ENCODE measurements around the gene DISP2.

DISP2 gene

GRCh38 chr15:40407330-40407990, 49.4 kb downstream of the DISP2 start:
- Histone ChIP-seq H3K27me3 (ENCODE audit: control insufficient read depth in 1 of 2, insufficient read depth in 1 of 2, low read length in 2 of 2) (no peaks in the 10 kb centered on the region), H3K27ac (ENCODE audit: low read length, poor library complexity, severe bottlenecking) (no peak overlapping the region), H3K4me2 (ENCODE audit: low read length, poor library complexity, severe bottlenecking) (no peak overlapping the region)

GRCh38 chr15:40409366-40409765, 51.3 kb downstream of the DISP2 start:
- no peak overlapping the region for H2AFZ ChIP-seq (ENCODE audit: low read depth, low read length)
- no peak overlapping the region for H3K14ac ChIP-seq (ENCODE audit: low read length in 2 of 2)
- H3K4me3 ChIP-seq (ENCODE audit: insufficient read depth in 1 of 2, low read depth in 1 of 2, low read length in 2 of 2) = no peak overlapping the region
- H2AK5ac ChIP-seq (ENCODE audit: low read length, severe bottlenecking) = no peak overlapping the region
- no peaks in the 10 kb centered on the region for H3K27me3 ChIP-seq (ENCODE audit: control insufficient read depth in 1 of 2, insufficient read depth in 1 of 2, low read length in 2 of 2)
- H3K27ac ChIP-seq (ENCODE audit: low read length, poor library complexity, severe bottlenecking) = no peak overlapping the region
- no peak overlapping the region for H3K9ac ChIP-seq (ENCODE audit: low read length)
- peaks cover 8% of the 10 kb centered on the region for H3K4me1 ChIP-seq (ENCODE audit: control insufficient read depth, insufficient read depth, low read depth, low read length)
- no peak overlapping the region for H2BK120ac ChIP-seq (ENCODE audit: low read depth, low read length)
- H4K91ac ChIP-seq (ENCODE audit: low read length) = no peak overlapping the region
- H3K36me3 ChIP-seq (ENCODE audit: control insufficient read depth in 1 of 2, insufficient read depth in 2 of 2, low read depth in 1 of 2, low read length in 2 of 2) = peaks cover 59 to 68% of the 10 kb centered on the region in 2 experiments
- H3K9me3 ChIP-seq (ENCODE audit: control insufficient read depth, low read length) = no peaks in the 10 kb centered on the region
- H2BK15ac ChIP-seq (ENCODE audit: low read depth, poor library complexity, severe bottlenecking) = no peak overlapping the region
- WGBS = 94% methylated on average over 3 of the region's 3 CpGs
- H3K23ac ChIP-seq (ENCODE audit: low read length in 2 of 2) = no peak overlapping the region
- H3K79me1 ChIP-seq (replicated peaks; ENCODE audit: low read length, poor library complexity, severe bottlenecking) = peaks cover 44% of the 10 kb centered on the region
- no peak for DNase-seq
- no peak overlapping the region for H2BK5ac ChIP-seq (ENCODE audit: low read depth, low read length, poor library complexity, severe bottlenecking)
- no peak overlapping the region for H3K4ac ChIP-seq (ENCODE audit: low read depth in 1 of 2, low read length in 2 of 2)
- no peak overlapping the region for H4K8ac ChIP-seq (ENCODE audit: low read length)
- no peak overlapping the region for H3K4me2 ChIP-seq (ENCODE audit: low read length, poor library complexity, severe bottlenecking)
- H3K18ac ChIP-seq (ENCODE audit: low read depth in 1 of 2, low read length in 2 of 2) = no peak overlapping the region
- no peak overlapping the region for H2BK12ac ChIP-seq (ENCODE audit: low read length in 2 of 2)

More at GRCh38 chr15:40407330-40407990, 49.4 kb downstream of the DISP2 start:
- Histone ChIP-seq H3K4me1 (ENCODE audit: control insufficient read depth, insufficient read depth, low read depth, low read length) (peaks cover 7% of the 10 kb centered on the region), H3K14ac (ENCODE audit: low read length in 2 of 2) (no peak overlapping the region), H2BK12ac (ENCODE audit: low read length in 2 of 2) (no peak overlapping the region), H2BK15ac (ENCODE audit: low read depth, poor library complexity, severe bottlenecking) (no peak overlapping the region), H3K4me3 (ENCODE audit: insufficient read depth in 1 of 2, low read depth in 1 of 2, low read length in 2 of 2) (no peak overlapping the region), H2AK5ac (ENCODE audit: low read length, severe bottlenecking) (no peak overlapping the region), H4K8ac (ENCODE audit: low read length) (no peak overlapping the region), H3K23ac (ENCODE audit: low read length in 2 of 2) (no peak overlapping the region), H2BK5ac (ENCODE audit: low read depth, low read length, poor library complexity, severe bottlenecking) (no peak overlapping the region), H3K9ac (ENCODE audit: low read length) (peak overlapping the region; percentile 54), H3K4ac (ENCODE audit: low read depth in 1 of 2, low read length in 2 of 2) (no peak overlapping the region), H3K36me3 (ENCODE audit: control insufficient read depth in 1 of 2, insufficient read depth in 2 of 2, low read depth in 1 of 2, low read length in 2 of 2) (peaks cover 43 to 49% of the 10 kb centered on the region in 2 experiments), H3K9me3 (ENCODE audit: control insufficient read depth, low read length) (no peaks in the 10 kb centered on the region), H2BK120ac (ENCODE audit: low read depth, low read length) (no peak overlapping the region), H3K79me1 (replicated peaks; ENCODE audit: low read length, poor library complexity, severe bottlenecking) (peaks cover 39% of the 10 kb centered on the region), H4K91ac (ENCODE audit: low read length) (no peak overlapping the region), H3K18ac (ENCODE audit: low read depth in 1 of 2, low read length in 2 of 2) (no peak overlapping the region), H2AFZ (ENCODE audit: low read depth, low read length) (no peak overlapping the region)
- 93% methylated on average over 7 of the region's 8 CpGs for WGBS
- no peak for DNase-seq

- Histone ChIP-seq H3K27me3 (ENCODE audit: control insufficient read depth in 1 of 2, insufficient read depth in 1 of 2, low read length in 2 of 2) (no peaks in the 10 kb centered on the region), H3K27ac (ENCODE audit: low read length, poor library complexity, severe bottlenecking) (no peak overlapping the region), H3K9ac (ENCODE audit: low read length) (no peak overlapping the region), H4K8ac (ENCODE audit: low read length) (no peak overlapping the region), H2BK5ac (ENCODE audit: low read depth, low read length, poor library complexity, severe bottlenecking) (no peak overlapping the region), H3K79me1 (replicated peaks; ENCODE audit: low read length, poor library complexity, severe bottlenecking) (peaks cover 44% of the 10 kb centered on the region), H3K18ac (ENCODE audit: low read depth in 1 of 2, low read length in 2 of 2) (no peak overlapping the region), H4K91ac (ENCODE audit: low read length) (no peak overlapping the region), H3K4ac (ENCODE audit: low read depth in 1 of 2, low read length in 2 of 2) (no peak overlapping the region), H3K4me1 (ENCODE audit: control insufficient read depth, insufficient read depth, low read depth, low read length) (peaks cover 7% of the 10 kb centered on the region), H2AK5ac (ENCODE audit: low read length, severe bottlenecking) (no peak overlapping the region), H2BK12ac (ENCODE audit: low read length in 2 of 2) (no peak overlapping the region), H3K4me3 (ENCODE audit: insufficient read depth in 1 of 2, low read depth in 1 of 2, low read length in 2 of 2) (no peak overlapping the region), H3K14ac (ENCODE audit: low read length in 2 of 2) (no peak overlapping the region), H2BK15ac (ENCODE audit: low read depth, poor library complexity, severe bottlenecking) (no peak overlapping the region), H3K9me3 (ENCODE audit: control insufficient read depth, low read length) (no peaks in the 10 kb centered on the region), H2AFZ (ENCODE audit: low read depth, low read length) (no peak overlapping the region), H3K36me3 (ENCODE audit: control insufficient read depth in 1 of 2, insufficient read depth in 2 of 2, low read depth in 1 of 2, low read length in 2 of 2) (peaks cover 70 to 79% of the 10 kb centered on the region in 2 experiments), H2BK120ac (ENCODE audit: low read depth, low read length) (no peak overlapping the region), H3K4me2 (ENCODE audit: low read length, poor library complexity, severe bottlenecking) (no peak overlapping the region), H3K23ac (ENCODE audit: low read length in 2 of 2) (no peak overlapping the region)
- 96% methylated on average over 8 of the region's 11 CpGs for WGBS
- DNase-seq = no peak
Observed at GRCh38 chr15:40410476-40410875, 52.5 kb downstream of the DISP2 start.

GRCh38 chr15:40412095-40412759, 54.2 kb downstream of the DISP2 start:
- Histone ChIP-seq H3K79me1 (replicated peaks; ENCODE audit: low read length, poor library complexity, severe bottlenecking) (peaks cover 39% of the 10 kb centered on the region), H3K14ac (ENCODE audit: low read length in 2 of 2) (no peak overlapping the region), H3K9ac (ENCODE audit: low read length) (no peak overlapping the region), H3K4me3 (ENCODE audit: insufficient read depth in 1 of 2, low read depth in 1 of 2, low read length in 2 of 2) (no peak overlapping the region), H3K27ac (ENCODE audit: low read length, poor library complexity, severe bottlenecking) (no peak overlapping the region), H3K23ac (ENCODE audit: low read length in 2 of 2) (no peak overlapping the region), H4K8ac (ENCODE audit: low read length) (no peak overlapping the region), H3K27me3 (ENCODE audit: control insufficient read depth in 1 of 2, insufficient read depth in 1 of 2, low read length in 2 of 2) (no peaks in the 10 kb centered on the region), H2BK5ac (ENCODE audit: low read depth, low read length, poor library complexity, severe bottlenecking) (no peak overlapping the region), H2AK5ac (ENCODE audit: low read length, severe bottlenecking) (no peak overlapping the region), H3K4me2 (ENCODE audit: low read length, poor library complexity, severe bottlenecking) (no peak overlapping the region), H2BK12ac (ENCODE audit: low read length in 2 of 2) (no peak overlapping the region), H2BK15ac (ENCODE audit: low read depth, poor library complexity, severe bottlenecking) (no peak overlapping the region), H3K18ac (ENCODE audit: low read depth in 1 of 2, low read length in 2 of 2) (no peak overlapping the region), H3K9me3 (ENCODE audit: control insufficient read depth, low read length) (no peaks in the 10 kb centered on the region), H3K4me1 (ENCODE audit: control insufficient read depth, insufficient read depth, low read depth, low read length) (peaks cover 5% of the 10 kb centered on the region), H3K4ac (ENCODE audit: low read depth in 1 of 2, low read length in 2 of 2) (no peak overlapping the region), H2BK120ac (ENCODE audit: low read depth, low read length) (no peak overlapping the region), H4K91ac (ENCODE audit: low read length) (no peak overlapping the region), H3K36me3 (ENCODE audit: control insufficient read depth in 1 of 2, insufficient read depth in 2 of 2, low read depth in 1 of 2, low read length in 2 of 2) (peaks cover 84 to 93% of the 10 kb centered on the region in 2 experiments), H2AFZ (ENCODE audit: low read depth, low read length) (no peak overlapping the region)
- DNase-seq = no peak
- WGBS = 96% methylated on average over 7 of the region's 7 CpGs

Data from mesenchymal stem cell (in vitro differentiated cells and primary cell).